Activated CD4-positive, alpha-beta T cell treated with anti-CD3 and anti-CD28 coated beads, Interleukin-2, amount 10 ng/mL, durations not matched to agents 7 days and 5 days (primary cell): ENCODE results near the gene PSMA6. TPM values are rescaled to one million over a fixed set of nuclear protein-coding genes. Genes with fewer than 3 reads are reported as not detected.
A peak's percentile ranks its signal among the peaks of the same experiment; 100 is the strongest.
"Not testable (repeated sequence)": the region's sequence is repeated elsewhere in the genome, so short reads cannot be mapped to it uniquely, and the experiment has no call there.

Experiments
- CTCF ChIA-PET: fragments of 350-600 bp; sonication (Branson Sonifier 250); formaldehyde crosslinking; loops from one replicate; lab custom pipeline; 2021; ENCODE audit warnings: antibody characterized with exemption; lab: Charles Lee
- POLR2A ChIA-PET: fragments of 350-600 bp; sonication (Branson Sonifier 250); formaldehyde crosslinking; loops from one replicate; lab custom pipeline; 2021; ENCODE audit warnings: antibody characterized with exemption; lab: Charles Lee
- DNase-seq: peaks from one replicate; pipeline ENCODE4 v3.0.0-alpha.2; 2020
- H3K27ac Mint-ChIP-seq: one replicate; pipeline ENCODE4 v1.8.0; 2021; ENCODE audit warnings: mild to moderate bottlenecking, moderate library complexity, mixed read lengths
- H3K27me3 Mint-ChIP-seq: one replicate; pipeline ENCODE4 v1.8.0; 2021; ENCODE audit warnings: mixed read lengths
- H3K36me3 Mint-ChIP-seq: one replicate; pipeline ENCODE4 v1.8.0; 2021; ENCODE audit warnings: low read depth, mixed read lengths
- H3K4me1 Mint-ChIP-seq: one replicate; pipeline ENCODE4 v1.8.0; 2021; ENCODE audit warnings: mixed read lengths
- H3K4me3 Mint-ChIP-seq: one replicate; pipeline ENCODE4 v1.8.0; 2021; ENCODE audit warnings: mild to moderate bottlenecking, moderate library complexity, mixed read lengths
- H3K9me3 Mint-ChIP-seq: one replicate; pipeline ENCODE4 v1.8.0; 2021; ENCODE audit warnings: mixed read lengths
- total RNA-seq, 2 experiments: library from RNA; stranded (reverse); gene quantifications; one replicate each; pipeline ENCODE4 v1.2.3, GENCODE V29; 2021

PSMA6 gene
- total RNA-seq, 2 experiments from 2014 or later: 231 to 248 TPM

DNA sequence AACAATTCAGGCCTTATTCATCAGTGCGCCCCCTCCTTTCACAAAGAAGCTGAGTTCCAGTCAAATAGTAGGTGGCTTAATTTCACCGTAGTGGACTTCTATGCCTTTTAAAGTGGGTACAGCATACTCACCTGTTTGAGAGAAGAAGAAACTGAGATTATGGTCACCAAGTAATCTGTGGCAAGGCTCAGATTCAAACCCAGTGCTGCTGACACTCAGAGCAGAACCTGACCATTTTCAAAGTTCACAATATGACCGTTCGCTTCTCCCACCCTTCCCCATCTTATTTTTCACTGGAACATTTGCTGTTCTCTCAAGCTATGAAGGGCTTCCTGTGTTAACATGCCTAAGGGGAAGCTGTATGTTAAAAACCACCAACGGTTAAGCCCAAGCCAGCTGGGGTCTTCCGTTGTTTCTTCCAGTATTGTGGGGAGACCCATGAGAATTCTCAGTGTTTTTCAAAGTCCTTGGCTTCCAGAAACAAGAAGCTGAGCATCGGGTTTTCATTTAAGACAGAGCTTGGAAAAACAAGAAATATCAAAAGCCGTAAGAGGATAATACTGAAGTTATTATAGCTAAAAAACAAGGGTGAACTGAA lies 6.1 kb upstream of the PSMA6 start:
- Mint-ChIP-seq H3K9me3 (no peaks in the 10 kb centered on the region), H3K27ac (peak overlapping the region; percentile 85), H3K4me3 (no peak overlapping the region), H3K27me3 (no peaks in the 10 kb centered on the region), H3K4me1 (peaks cover 51% of the 10 kb centered on the region), H3K36me3 (peaks cover 22% of the 10 kb centered on the region)
- CTCF ChIA-PET: interaction anchor here (0.5 to 1.5 kb wide), 8 partner anchors 14 to 921 kb away, joined by 3 to 5 read pairs (median 3); no protein-coding TSS in a partner anchor
- DNase-seq: no peak
- POLR2A ChIA-PET: interaction anchor here (1.0 kb wide), 1 partner anchor 118 kb away, joined by 3 read pairs; the partner anchor contains the start of gene NFKBIA

DNA sequence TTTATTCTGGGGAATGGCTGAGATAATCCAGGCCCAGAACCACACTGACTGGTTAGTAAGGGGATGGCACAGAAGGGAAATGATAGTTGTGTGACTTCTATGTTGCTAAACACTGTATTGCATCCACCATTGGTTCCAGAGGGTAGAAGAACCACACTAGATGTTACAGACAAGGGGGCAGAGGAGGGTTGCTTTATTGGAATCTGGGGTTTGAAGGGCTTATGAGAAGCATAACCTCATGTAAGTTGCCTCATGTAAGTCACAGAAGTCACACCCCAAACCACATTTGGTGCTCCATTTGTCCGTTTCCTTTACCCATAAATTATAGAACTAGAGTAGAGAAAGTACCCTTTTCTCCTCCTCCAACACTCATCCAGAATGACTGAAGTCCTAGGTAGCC lies 5.5 kb upstream of the PSMA6 start:
- ChIA-PET POLR2A (interaction anchor here (1.0 kb wide), 1 partner anchor 118 kb away, joined by 3 read pairs; the partner anchor contains the start of gene NFKBIA), CTCF (interaction anchor here (0.5 to 1.5 kb wide), 7 partner anchors 14 to 130 kb away, joined by 3 read pairs; no protein-coding TSS in a partner anchor)
- DNase-seq: peak; percentile 12
- Mint-ChIP-seq H3K9me3 (no peaks in the 10 kb centered on the region), H3K4me1 (peaks cover 51% of the 10 kb centered on the region), H3K27ac (peak overlapping the region; percentile 85), H3K4me3 (no peak overlapping the region), H3K36me3 (peaks cover 21% of the 10 kb centered on the region), H3K27me3 (no peaks in the 10 kb centered on the region)

DNA sequence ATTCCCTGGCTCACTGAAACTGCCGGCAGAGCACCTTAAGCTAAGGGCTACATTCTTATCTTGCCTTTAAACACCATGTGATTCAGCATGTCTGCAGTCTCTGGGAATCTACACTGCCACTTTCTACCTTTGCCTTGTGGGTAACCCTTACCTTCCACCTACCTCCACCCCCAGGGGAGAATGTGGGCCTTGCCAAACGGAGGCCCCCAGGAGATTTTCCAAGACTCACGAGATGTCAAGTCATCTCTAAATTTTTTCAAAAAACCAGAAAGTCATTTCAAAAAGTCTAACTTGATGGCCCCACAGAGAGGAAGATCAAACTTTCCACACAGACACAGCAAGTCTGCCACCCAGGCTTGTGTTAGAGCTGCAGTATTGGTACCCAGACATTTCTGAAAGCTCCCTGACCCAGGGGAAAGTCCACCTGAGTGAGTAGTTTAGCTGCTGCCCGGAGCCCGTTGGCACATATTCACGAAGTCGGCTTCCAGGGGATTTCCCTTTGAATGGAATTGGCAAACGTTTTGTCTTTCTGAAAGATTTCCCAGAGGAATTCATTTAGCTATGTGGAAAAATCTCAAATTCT lies 4.7 kb upstream of the PSMA6 start:
- H3K4me1 Mint-ChIP-seq: peaks cover 55% of the 10 kb centered on the region
- ChIA-PET POLR2A (no interaction called here), CTCF (interaction anchor here (1.2 to 1.5 kb wide), 4 partner anchors 13 to 129 kb away, joined by 3 read pairs; no protein-coding TSS in a partner anchor)
- H3K27ac Mint-ChIP-seq: peak overlapping the region; percentile 85
- no peak overlapping the region for H3K4me3 Mint-ChIP-seq
- no peaks in the 10 kb centered on the region for H3K9me3 Mint-ChIP-seq
- no peak for DNase-seq
- no peaks in the 10 kb centered on the region for H3K27me3 Mint-ChIP-seq
- peaks cover 22% of the 10 kb centered on the region for H3K36me3 Mint-ChIP-seq

DNA sequence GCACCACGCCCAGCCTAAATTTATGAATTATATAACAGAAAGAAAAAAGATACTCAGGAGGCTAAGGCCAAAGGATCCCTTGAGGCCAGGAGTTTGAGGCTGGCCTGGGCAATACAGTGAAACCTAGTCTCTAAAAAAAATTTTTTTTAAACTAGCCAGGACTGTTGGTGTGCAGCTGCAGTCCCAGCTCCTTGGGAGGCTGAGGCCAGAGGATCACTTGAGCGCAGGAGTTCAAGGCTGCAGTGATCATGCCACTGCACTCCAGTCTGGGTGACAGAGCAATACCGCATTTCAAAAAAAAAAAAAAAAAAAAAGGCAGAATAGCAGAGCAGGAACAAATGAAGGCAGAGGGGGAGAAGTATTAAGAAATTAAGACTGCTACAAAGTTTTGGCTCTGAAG lies 2.6 kb upstream of the PSMA6 start:
- H3K36me3 Mint-ChIP-seq: peaks cover 27% of the 10 kb centered on the region
- peaks cover 51% of the 10 kb centered on the region for H3K4me1 Mint-ChIP-seq
- DNase-seq: no peak
- H3K27me3 Mint-ChIP-seq: no peaks in the 10 kb centered on the region
- no peaks in the 10 kb centered on the region for H3K9me3 Mint-ChIP-seq
- no peak overlapping the region for H3K4me3 Mint-ChIP-seq
- H3K27ac Mint-ChIP-seq: no peak overlapping the region
- CTCF ChIA-PET: interaction anchor here (1.1 kb wide), 1 partner anchor 10 kb away, joined by 4 read pairs; no protein-coding TSS in a partner anchor
- POLR2A ChIA-PET: no interaction called here

DNA sequence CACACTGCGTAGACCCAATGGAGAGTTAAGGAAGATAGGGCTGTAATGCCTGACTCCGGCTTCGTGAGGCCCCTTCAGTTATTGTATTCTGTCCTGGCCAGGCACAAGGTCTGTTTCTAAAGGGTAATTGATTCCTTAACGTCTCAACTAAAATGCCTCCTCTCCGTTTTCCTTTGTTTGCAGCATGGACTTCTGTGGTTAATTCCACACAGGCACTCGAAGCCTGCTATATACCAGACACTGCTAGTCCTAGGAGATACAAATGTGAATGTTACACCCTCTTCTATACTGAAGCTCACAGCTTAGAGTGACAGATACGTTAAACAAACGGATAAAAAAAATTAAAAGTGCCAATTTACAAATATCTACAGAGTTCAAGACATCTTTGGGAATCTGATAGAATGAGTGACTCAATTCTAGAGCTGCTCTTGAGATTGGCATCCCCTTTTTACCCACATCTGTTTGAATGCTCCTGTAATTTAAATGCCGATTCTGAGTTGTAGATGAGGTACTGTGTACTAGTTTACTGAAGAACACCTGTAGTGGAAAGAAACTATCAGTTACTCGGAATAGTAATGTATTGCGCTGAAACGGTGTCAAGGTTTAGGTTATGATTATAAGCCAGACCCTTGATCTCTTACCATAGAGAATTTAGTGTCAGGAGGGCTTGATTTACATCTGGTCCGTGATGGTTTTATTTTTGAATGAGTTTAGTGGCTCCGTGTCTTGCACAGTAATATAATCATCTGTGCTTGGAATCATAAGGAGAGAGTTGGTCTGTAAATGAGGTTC lies 784 bp downstream of the PSMA6 start:
- peak overlapping the region; percentile 98 for H3K4me3 Mint-ChIP-seq

DNA sequence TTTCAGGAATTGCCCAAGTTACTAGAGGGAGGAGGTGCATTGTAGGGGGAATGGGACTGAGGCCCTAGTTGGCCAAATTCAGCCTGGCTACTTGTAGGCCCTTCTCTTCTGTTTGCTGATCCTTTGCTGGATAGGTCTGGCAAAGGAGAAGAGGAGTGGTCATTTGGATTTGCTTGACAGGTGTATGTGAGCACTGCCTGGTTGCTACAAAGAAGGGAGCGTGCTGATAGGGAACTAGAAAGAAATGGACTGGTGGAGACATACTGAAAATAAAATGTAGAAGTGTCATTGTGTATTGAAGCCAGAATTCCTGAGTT lies 3.6 kb downstream of the PSMA6 start:
- POLR2A ChIA-PET: interaction anchor here (1.2 kb wide), 1 partner anchor 107 kb away, joined by 4 read pairs; no protein-coding TSS in a partner anchor

More for the DNA sequence above, 784 bp downstream of the PSMA6 start:
- CTCF ChIA-PET: interaction anchor here (0.9 to 2.1 kb wide), 10 partner anchors 8 to 112 kb away, joined by 3 to 12 read pairs (median 4); no protein-coding TSS in a partner anchor
- Mint-ChIP-seq H3K4me1 (peaks cover 44% of the 10 kb centered on the region), H3K36me3 (peaks cover 36% of the 10 kb centered on the region), H3K9me3 (no peaks in the 10 kb centered on the region), H3K27ac (peak overlapping the region; percentile 96), H3K27me3 (no peaks in the 10 kb centered on the region)
- POLR2A ChIA-PET: interaction anchor here (1.0 to 1.9 kb wide), 4 partner anchors 7 to 247 kb away, joined by 3 to 21 read pairs (median 4); partner anchors contain the start of genes FAM177A1 and NFKBIA
- DNase-seq: no peak

DNA sequence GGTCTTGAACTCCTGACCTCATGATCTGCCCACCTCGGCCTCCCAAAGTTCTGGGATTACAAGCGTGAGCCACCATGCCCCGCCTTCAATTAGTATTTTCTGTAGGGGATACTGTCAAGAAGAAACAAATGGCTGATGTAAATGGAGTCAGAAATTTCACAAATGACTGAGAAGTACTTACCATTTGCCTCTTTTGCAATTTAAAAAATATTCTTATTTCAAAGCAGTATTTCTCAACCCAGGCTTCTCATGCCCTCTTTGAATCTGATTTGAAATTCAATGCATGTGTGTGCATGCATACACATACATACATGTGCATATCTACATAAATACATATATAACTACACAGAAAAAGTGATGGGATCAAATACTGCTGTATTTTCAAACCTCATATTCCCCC lies 4.4 kb downstream of the PSMA6 start:
- peaks cover 36% of the 10 kb centered on the region for H3K36me3 Mint-ChIP-seq
- H3K27ac Mint-ChIP-seq: no peak overlapping the region
- no peaks in the 10 kb centered on the region for H3K27me3 Mint-ChIP-seq
- no peak overlapping the region for H3K4me3 Mint-ChIP-seq
- DNase-seq: no peak
- no peaks in the 10 kb centered on the region for H3K9me3 Mint-ChIP-seq
- H3K4me1 Mint-ChIP-seq: peaks cover 56% of the 10 kb centered on the region
- POLR2A ChIA-PET: interaction anchor here (0.6 kb wide), 1 partner anchor 107 kb away, joined by 3 read pairs; no protein-coding TSS in a partner anchor
- CTCF ChIA-PET: interaction anchor here (0.9 to 1.6 kb wide), 3 partner anchors 8 to 13 kb away, joined by 3 to 7 read pairs (median 4); no protein-coding TSS in a partner anchor

More for the DNA sequence above, 3.6 kb downstream of the PSMA6 start:
- Mint-ChIP-seq H3K27me3 (no peaks in the 10 kb centered on the region), H3K36me3 (peaks cover 36% of the 10 kb centered on the region), H3K4me1 (peaks cover 51% of the 10 kb centered on the region), H3K4me3 (peak overlapping the region; percentile 51), H3K9me3 (no peaks in the 10 kb centered on the region), H3K27ac (peak overlapping the region; percentile 60)
- no peak for DNase-seq
- CTCF ChIA-PET: interaction anchor here (0.9 to 1.1 kb wide), 2 partner anchors 9 to 11 kb away, joined by 3 to 4 read pairs; no protein-coding TSS in a partner anchor

DNA sequence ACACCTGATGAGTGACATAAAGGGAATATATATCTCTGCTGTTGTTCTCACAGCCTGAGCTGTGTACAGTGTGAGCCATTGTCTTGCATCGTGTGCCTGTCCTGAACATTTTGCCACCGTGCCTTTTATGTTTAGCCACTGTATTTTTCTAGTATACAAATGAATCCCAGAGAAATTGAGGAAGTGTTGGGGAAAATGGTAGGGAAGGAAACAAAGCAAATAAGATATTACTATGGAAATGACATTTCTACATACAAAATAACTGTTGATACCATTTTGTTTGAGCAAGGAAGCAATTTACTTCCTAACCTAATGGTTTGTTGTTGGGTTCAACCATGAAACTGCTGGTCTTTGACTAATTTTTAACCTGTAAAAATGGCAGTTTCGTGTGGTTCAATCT lies 5.5 kb downstream of the PSMA6 start:
- ChIA-PET POLR2A (no interaction called here), CTCF (interaction anchor here (1.6 kb wide), 1 partner anchor 13 kb away, joined by 3 read pairs; no protein-coding TSS in a partner anchor)
- Mint-ChIP-seq H3K27ac (no peak overlapping the region), H3K27me3 (no peaks in the 10 kb centered on the region), H3K9me3 (no peaks in the 10 kb centered on the region), H3K36me3 (peaks cover 36% of the 10 kb centered on the region), H3K4me3 (no peak overlapping the region), H3K4me1 (peaks cover 64% of the 10 kb centered on the region)
- DNase-seq: no peak

DNA sequence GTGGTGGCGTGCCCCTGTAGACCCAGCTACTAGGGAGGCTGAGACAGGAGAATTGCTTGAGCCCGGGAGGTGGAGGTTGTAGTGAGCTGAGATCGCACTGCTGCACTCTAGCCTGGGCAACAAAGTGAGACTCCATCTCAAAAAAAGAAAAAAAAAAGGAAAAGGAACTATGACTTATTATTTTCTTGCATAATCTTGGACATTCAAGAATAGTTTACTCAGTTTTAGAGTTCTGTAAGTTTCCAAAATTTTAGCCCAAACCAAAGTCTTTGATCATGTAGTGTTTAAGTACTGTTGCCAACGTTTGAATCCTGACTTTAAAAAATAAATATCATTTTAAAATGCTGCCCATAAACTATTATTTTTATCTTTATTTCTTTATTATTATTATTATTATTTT lies 6.2 kb downstream of the PSMA6 start:
- Mint-ChIP-seq H3K27ac (no peak overlapping the region), H3K36me3 (peaks cover 36% of the 10 kb centered on the region), H3K9me3 (peaks cover 4% of the 10 kb centered on the region), H3K4me3 (no peak overlapping the region), H3K27me3 (no peaks in the 10 kb centered on the region), H3K4me1 (peaks cover 69% of the 10 kb centered on the region)
- CTCF ChIA-PET: interaction anchor here (1.4 kb wide), 1 partner anchor 15 kb away, joined by 3 read pairs; no protein-coding TSS in a partner anchor
- no peak for DNase-seq
- POLR2A ChIA-PET: no interaction called here

DNA sequence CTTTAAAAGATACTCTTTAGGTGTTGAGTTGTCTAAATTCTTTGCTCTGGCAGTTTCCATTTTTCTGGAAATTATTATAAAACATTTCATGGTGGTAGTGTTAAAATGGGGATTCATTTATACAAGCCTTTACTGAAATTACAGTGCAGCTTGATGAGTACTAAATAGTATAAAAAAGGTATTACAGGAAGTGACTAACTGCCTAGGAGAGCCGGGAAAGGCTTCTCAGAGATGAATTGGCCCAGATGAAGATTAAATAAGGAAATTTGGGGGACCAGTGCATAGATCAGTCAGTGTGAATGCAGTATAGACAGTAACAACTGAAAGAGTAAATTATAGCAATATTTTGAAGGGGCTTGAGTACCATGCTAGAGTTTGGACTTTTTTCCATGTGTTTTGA lies 7.5 kb downstream of the PSMA6 start:
- Mint-ChIP-seq H3K27me3 (no peaks in the 10 kb centered on the region), H3K27ac (peak overlapping the region; percentile 11), H3K36me3 (peaks cover 35% of the 10 kb centered on the region), H3K9me3 (peaks cover 5% of the 10 kb centered on the region), H3K4me3 (no peak overlapping the region), H3K4me1 (peaks cover 71% of the 10 kb centered on the region)
- POLR2A ChIA-PET: interaction anchor here (0.5 to 1.0 kb wide), 3 partner anchors 8 to 333 kb away, joined by 3 to 5 read pairs (median 4); partner anchors contain the start of gene PSMA6
- DNase-seq: no peak
- CTCF ChIA-PET: interaction anchor here (1.1 to 1.4 kb wide), 4 partner anchors 13 to 52 kb away, joined by 3 read pairs; no protein-coding TSS in a partner anchor

DNA sequence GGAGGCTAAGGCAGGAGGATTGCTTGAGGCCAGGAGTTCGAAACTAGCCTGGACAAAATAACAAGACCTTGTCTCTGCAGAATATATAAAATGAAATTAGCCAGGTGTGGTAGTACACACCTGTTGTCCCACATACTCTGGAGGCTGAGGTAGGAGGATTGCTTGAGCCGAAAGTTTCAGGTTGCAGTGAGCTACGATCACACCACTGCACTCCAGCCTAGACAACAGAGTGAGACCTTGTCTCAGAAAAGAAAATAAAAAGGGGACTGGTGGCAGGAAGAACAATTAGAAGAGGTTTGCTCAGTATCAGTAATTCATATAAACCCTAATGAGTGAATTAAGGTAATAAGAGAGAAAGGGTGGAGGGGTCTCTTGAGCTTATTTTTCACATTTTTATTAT lies 8.0 kb downstream of the PSMA6 start:
- ChIA-PET CTCF (interaction anchor here (0.6 to 1.5 kb wide), 6 partner anchors 13 to 236 kb away, joined by 3 to 6 read pairs (median 3); no protein-coding TSS in a partner anchor), POLR2A (interaction anchor here (0.5 to 1.0 kb wide), 4 partner anchors 8 to 332 kb away, joined by 3 to 5 read pairs (median 4); partner anchors contain the start of gene PSMA6)
- Mint-ChIP-seq H3K9me3 (peaks cover 5% of the 10 kb centered on the region), H3K4me3 (no peak overlapping the region), H3K36me3 (peaks cover 35% of the 10 kb centered on the region), H3K4me1 (peaks cover 69% of the 10 kb centered on the region), H3K27ac (peak overlapping the region; percentile 72), H3K27me3 (no peaks in the 10 kb centered on the region)
- DNase-seq: no peak

DNA sequence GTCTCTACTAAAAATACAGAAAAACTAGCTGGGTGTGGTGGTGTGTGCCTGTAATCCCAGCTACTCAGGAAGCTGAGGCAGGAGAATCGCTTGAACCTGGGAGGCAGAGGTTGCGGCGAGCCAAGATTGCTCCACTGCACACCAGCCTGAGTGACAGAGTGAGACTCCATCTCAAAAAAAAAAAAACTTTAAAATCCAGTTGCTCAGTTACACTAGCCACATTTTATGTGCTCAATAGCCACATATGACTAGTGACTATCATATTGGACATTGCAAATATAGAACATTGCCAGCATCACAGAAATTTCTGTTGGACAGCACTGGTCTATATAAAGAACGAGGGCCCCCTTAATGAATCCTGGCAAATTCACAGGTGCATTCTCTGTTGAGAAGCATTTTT lies 9.2 kb downstream of the PSMA6 start:
- Mint-ChIP-seq H3K36me3 (peaks cover 28% of the 10 kb centered on the region), H3K27ac (peak overlapping the region; percentile 72), H3K4me1 (peaks cover 62% of the 10 kb centered on the region)
- not testable (repeated sequence) for H3K4me3 Mint-ChIP-seq, H3K27me3 Mint-ChIP-seq, H3K9me3 Mint-ChIP-seq, DNase-seq
- POLR2A ChIA-PET: interaction anchor here (0.6 kb wide), 2 partner anchors 39 to 74 kb away, joined by 3 to 6 read pairs; no protein-coding TSS in a partner anchor
- CTCF ChIA-PET: interaction anchor here (0.6 to 1.7 kb wide), 6 partner anchors 9 to 105 kb away, joined by 3 to 6 read pairs (median 3); partner anchors contain the start of gene PSMA6
